A549 (cell line): ENCODE measurements around the gene KDELR3. TPM values are rescaled to one million over a fixed set of nuclear protein-coding genes. Genes with fewer than 3 reads are reported as not detected.

ENCODE experiments used
- ATAC-seq, 2 experiments: fragments of 200-7000 bp in 1 of 2; fragments of >200 bp in 1 of 2; cut with Nextera tagmentation in 1 of 2; cut with Tn5 transposase in 1 of 2; 3 replicates each; pipeline versions ENCODE4 v1.8.0 to v1.9.1; 2018 to 2020; ENCODE audit warnings: mild to moderate bottlenecking in 1 of 2, moderate library complexity in 1 of 2
- CTCF ChIA-PET: fragments of 300-600 bp; sonication (Branson Sonifier 250); formaldehyde crosslinking; extraction: SDS; loops from one replicate; lab custom pipeline; 2021; ENCODE audit warnings: antibody characterized with exemption, inconsistent platforms; lab: Yijun Ruan, JAX
- POLR2A ChIA-PET: fragments of 350-600 bp; formaldehyde crosslinking; extraction: SDS; loops from one replicate; lab custom pipeline; 2021; ENCODE audit warnings: antibody characterized with exemption, inconsistent platforms; lab: Yijun Ruan, JAX
- DNase-seq, 2 experiments: peaks; one replicate each; pipeline versions ENCODE4 v3.0.0 to v3.0.0-alpha.2; 2011 to 2016; ENCODE audit warnings: low read depth in 1 of 2, low spot score in 1 of 2
- FAIRE-seq: peaks from 2 replicates; lab custom pipeline; 2011; peaks lifted over from hg19 to GRCh38; lab: Jason Lieb, UNC
- H3K27ac ChIP-seq, 2 experiments: fragments of >200 bp; sonication (Bioruptor Twin); formaldehyde crosslinking; 3 replicates each; pipeline ENCODE4 v1.5.1; 2016 to 2017
- H3K4me1 ChIP-seq: fragments of >200 bp; sonication (Bioruptor Twin); formaldehyde crosslinking; 3 replicates; pipeline ENCODE4 v1.6.1; 2016
- H3K4me2 ChIP-seq: fragments of >200 bp; sonication (Bioruptor Twin); formaldehyde crosslinking; 3 replicates; pipeline ENCODE4 v1.6.1; 2016
- H3K4me3 ChIP-seq: fragments of >200 bp; sonication (Bioruptor Twin); formaldehyde crosslinking; 3 replicates; pipeline ENCODE4 v1.5.1; 2016
- H3K9me3 ChIP-seq: fragments of >200 bp; sonication (Bioruptor Twin); formaldehyde crosslinking; 3 replicates; pipeline ENCODE4 v1.6.1; 2016
- ATOH8 ChIP-seq: fragments of 250-450 bp; sonication (Bioruptor Pico); IDR thresholded peaks from 2 replicates; pipeline ENCODE4 v1.5.0; 2020; ENCODE audit warnings: low read depth, mild to moderate bottlenecking, moderate library complexity
- CEBPB ChIP-seq, 2 experiments: fragments of >200 bp in 1 of 2; sonication (Bioruptor Twin) in 1 of 2; formaldehyde crosslinking in 1 of 2; IDR thresholded peaks; 2 replicates each; pipeline ENCODE4 v1.6.1; 2012 to 2016
- CHD2 ChIP-seq: fragments of 150-350 bp; IDR thresholded peaks from 2 replicates; pipeline ENCODE4 v1.6.1; 2014; ENCODE audit warnings: low read length; ENCODE audit not compliant: partially characterized antibody
- CHD4 ChIP-seq: fragments of 200-600 bp; sonication (generic); IDR thresholded peaks from 2 replicates; pipeline ENCODE4 v1.6.1; 2016; ENCODE audit warnings: antibody characterized with exemption, mild to moderate bottlenecking, borderline replicate concordance
- E2F6 ChIP-seq: IDR thresholded peaks from 2 replicates; pipeline ENCODE4 v1.6.1; 2012; ENCODE audit warnings: low read depth, borderline replicate concordance
- EHF ChIP-seq: fragments of 250-450 bp; sonication (Bioruptor Pico); IDR thresholded peaks from 2 replicates; pipeline ENCODE4 v1.5.0; 2020; ENCODE audit warnings: mild to moderate bottlenecking
- EP300 ChIP-seq, 2 experiments: fragments of >200 bp; sonication (Bioruptor Twin); formaldehyde crosslinking; IDR thresholded peaks; 2 replicates in 1 of 2; 3 replicates in 1 of 2; pipeline ENCODE4 v1.6.1; 2016 to 2017
- FOSB ChIP-seq: fragments of 250-450 bp; sonication (Bioruptor Pico); IDR thresholded peaks from 2 replicates; pipeline ENCODE4 v1.5.0; 2020; ENCODE audit warnings: mild to moderate bottlenecking, moderate library complexity
- GATA3 ChIP-seq: IDR thresholded peaks from 2 replicates; pipeline ENCODE4 v1.6.1; 2012; ENCODE audit warnings: borderline replicate concordance
- HDAC2 ChIP-seq: fragments of 200-600 bp; sonication (generic); IDR thresholded peaks from 2 replicates; pipeline ENCODE4 v1.6.1; 2016
- HOXB13 ChIP-seq: fragments of 250-450 bp; sonication (Bioruptor Pico); IDR thresholded peaks from 2 replicates; pipeline ENCODE4 v1.5.0; 2020; ENCODE audit warnings: low read depth, mild to moderate bottlenecking, moderate library complexity
- KDM1A ChIP-seq: fragments of 200-600 bp; sonication (generic); IDR thresholded peaks from 2 replicates; pipeline ENCODE4 v1.6.1; 2016; ENCODE audit warnings: low read depth, mild to moderate bottlenecking
- PBX3 ChIP-seq: IDR thresholded peaks from 2 replicates; pipeline ENCODE4 v1.6.1; 2012
- PHF8 ChIP-seq: fragments of 200-600 bp; sonication (generic); IDR thresholded peaks from 2 replicates; pipeline ENCODE4 v1.6.1; 2016; ENCODE audit warnings: low read depth, mild to moderate bottlenecking, antibody characterized with exemption, moderate library complexity, borderline replicate concordance
- POLR2AphosphoS2 ChIP-seq: conservative IDR thresholded peaks from 2 replicates; pipeline ENCODE4 v1.6.1; 2012; ENCODE audit warnings: low read length, improper control_type of control experiment, inconsistent platforms
- RAD21 ChIP-seq, 2 experiments: fragments of >200 bp in 1 of 2; sonication (Bioruptor Twin) in 1 of 2; formaldehyde crosslinking in 1 of 2; IDR thresholded peaks in 1 of 2; conservative IDR thresholded peaks in 1 of 2; 2 replicates in 1 of 2; 3 replicates in 1 of 2; pipeline ENCODE4 v1.6.1; 2012 to 2018; ENCODE audit warnings: inconsistent platforms in 1 of 2
- RARB ChIP-seq: fragments of 250-450 bp; sonication (Bioruptor Pico); IDR thresholded peaks from 2 replicates; pipeline ENCODE4 v1.8.0; 2021; ENCODE audit warnings: mild to moderate bottlenecking, moderate library complexity
- SREBF2 ChIP-seq: fragments of 450-650 bp; IDR thresholded peaks from 2 replicates; pipeline ENCODE4 v1.6.1; 2014; ENCODE audit warnings: mild to moderate bottlenecking, moderate library complexity
- ZFP36 ChIP-seq: fragments of 450-650 bp; IDR thresholded peaks from 2 replicates; pipeline ENCODE4 v1.6.1; 2014; ENCODE audit warnings: borderline replicate concordance; ENCODE audit not compliant: partially characterized antibody
- ZNF302 ChIP-seq: fragments of 250-450 bp; sonication (Bioruptor Pico); IDR thresholded peaks from 2 replicates; pipeline ENCODE4 v1.9.0; 2021; ENCODE audit warnings: inconsistent platforms, mild to moderate bottlenecking, moderate library complexity
- WGBS: methylation state at CpG from one replicate; pipeline ENCODE4 v1.1.6; 2017; ENCODE audit errors: missing lambda C conversion rate; 5-methylcytosine and 5-hydroxymethylcytosine counted together
- polyA plus RNA-seq, 4 experiments: library from polyadenylated mRNA; depleted of rRNA in 3 of 4; stranded (reverse); fragments of >200 nt; fragmentation: RNase III in 1 of 4; extraction: RNeasy Plus Mini Kit Qiagen cat#74134 plus additional on column Dnase treatment in 1 of 4; gene quantifications; 2 replicates in 3 of 4; 3 replicates in 1 of 4; pipeline ENCODE4 v1.2.3, GENCODE V29; 2011 to 2017
- TF ChIP-seq, protein P1 (sequence below): fragments of 250-450 bp; sonication (Bioruptor Pico); IDR thresholded peaks from 2 replicates; pipeline ENCODE4 v1.5.0; 2021; ENCODE audit warnings: mild to moderate bottlenecking, moderate library complexity, borderline replicate concordance

The KDELR3 gene
- polyA plus RNA-seq, 2 of the 4 experiments (the other 2 are of a cell fraction) = 12.2 to 32.8 TPM

GRCh38 chr22:38451864-38452263 is 16.0 kb upstream of the KDELR3 start (continued):
- TF ChIP-seq, protein P1, sequence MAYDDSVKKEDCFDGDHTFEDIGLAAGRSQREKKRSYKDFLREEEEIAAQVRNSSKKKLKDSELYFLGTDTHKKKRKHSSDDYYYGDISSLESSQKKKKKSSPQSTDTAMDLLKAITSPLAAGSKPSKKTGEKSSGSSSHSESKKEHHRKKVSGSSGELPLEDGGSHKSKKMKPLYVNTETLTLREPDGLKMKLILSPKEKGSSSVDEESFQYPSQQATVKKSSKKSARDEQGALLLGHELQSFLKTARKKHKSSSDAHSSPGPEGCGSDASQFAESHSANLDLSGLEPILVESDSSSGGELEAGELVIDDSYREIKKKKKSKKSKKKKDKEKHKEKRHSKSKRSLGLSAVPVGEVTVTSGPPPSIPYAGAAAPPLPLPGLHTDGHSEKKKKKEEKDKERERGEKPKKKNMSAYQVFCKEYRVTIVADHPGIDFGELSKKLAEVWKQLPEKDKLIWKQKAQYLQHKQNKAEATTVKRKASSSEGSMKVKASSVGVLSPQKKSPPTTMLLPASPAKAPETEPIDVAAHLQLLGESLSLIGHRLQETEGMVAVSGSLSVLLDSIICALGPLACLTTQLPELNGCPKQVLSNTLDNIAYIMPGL (CRISPR knock-in tag) = no peak
- TF ChIP-seq HDAC2 = no peak
- no peak for TF ChIP-seq GATA3
- TF ChIP-seq, all 56 proteins: peak for 0

- FAIRE-seq (no peak), ATAC-seq (no peak), DNase-seq (no peak)
- Histone ChIP-seq H3K4me1 (no peaks in the 10 kb centered on the region; the same call in 2 of the 3 replicates), H3K27ac (no peak overlapping the region), H3K4me2 (no peak overlapping the region), H3K9me3 (no peaks in the 10 kb centered on the region), H3K4me3 (no peak overlapping the region)
- CTCF ChIA-PET = interaction anchor here (0.7 to 1.0 kb wide), 3 partner anchors 11 to 98 kb away, joined by 3 read pairs; no protein-coding TSS in a partner anchor
- 77% methylated on average over 15 of the region's 25 CpGs for WGBS
- POLR2A ChIA-PET = no interaction called here
- TF ChIP-seq SREBF2 = no peak
- TF ChIP-seq EHF = no peak
- no peak for TF ChIP-seq RAD21 (conservative IDR thresholded peaks at IDR 0.05 in 1 of 2, IDR thresholded peaks at IDR 0.05 in 1 of 2)
- TF ChIP-seq CEBPB (IDR thresholded peaks at IDR 0.05) = no peak
- no peak for TF ChIP-seq CHD4
- no peak for TF ChIP-seq ZNF302 (CRISPR knock-in tag)
- TF ChIP-seq EP300 (IDR thresholded peaks at IDR 0.05) = no peak
- TF ChIP-seq ZFP36 = no peak
- no peak for TF ChIP-seq PHF8
- no peak for TF ChIP-seq POLR2AphosphoS2
- no peak for TF ChIP-seq HOXB13 (CRISPR knock-in tag)
- TF ChIP-seq E2F6 = no peak
- TF ChIP-seq GATA3 = no peak
- no peak for TF ChIP-seq FOSB
- no peak for TF ChIP-seq CHD2
- TF ChIP-seq RARB (CRISPR knock-in tag) = no peak
- TF ChIP-seq KDM1A = no peak
These were observed 15.4 kb upstream of the KDELR3 start for GRCh38 chr22:38452373-38453065.

GRCh38 chr22:38453066-38453672 is 14.7 kb upstream of the KDELR3 start:
- Histone ChIP-seq H3K27ac (no peak overlapping the region), H3K4me2 (no peak overlapping the region), H3K4me1 (no peaks in the 10 kb centered on the region; the same call in 2 of the 3 replicates), H3K9me3 (no peaks in the 10 kb centered on the region), H3K4me3 (no peak overlapping the region)
- ATAC-seq (no peak), DNase-seq (no peak), FAIRE-seq (no peak)
- TF ChIP-seq ATOH8 (CRISPR knock-in tag) (no peak), PBX3 (no peak), ZFP36 (peak; percentile 36)
- POLR2A ChIA-PET = no interaction called here
- CTCF ChIA-PET = interaction anchor here (0.6 to 1.0 kb wide), 3 partner anchors 12 to 476 kb away, joined by 3 to 4 read pairs (median 3); no protein-coding TSS in a partner anchor
- WGBS = 82% methylated on average over 11 of the region's 11 CpGs
